Suprapubic skin (tissue), 4 donors: ENCODE results near the gene GABBR1.

Source experiments
- CTCF ChIP-seq, 2 donors: fragments of 200-600 bp in 1 of 2; fragments of 450-650 bp in 1 of 2; sonication (generic) in 1 of 2; IDR thresholded peaks; one replicate each; pipeline ENCODE4 v1.5.1; 2016 to 2019; ENCODE audit warnings: antibody characterized with exemption in 2 of 2, mild to moderate bottlenecking in 1 of 2, moderate library complexity in 1 of 2
- EP300 ChIP-seq: sonication (generic); formaldehyde crosslinking; IDR thresholded peaks from one replicate; pipeline ENCODE4 v1.6.1; 2017; ENCODE audit warnings: antibody characterized with exemption
- POLR2A ChIP-seq, 2 donors: fragments of 450-650 bp; IDR thresholded peaks; one replicate each; pipeline ENCODE4 v1.6.1; 2017; ENCODE audit warnings: antibody characterized with exemption in 2 of 2, mild to moderate bottlenecking in 2 of 2, moderate library complexity in 2 of 2
- POLR2AphosphoS5 ChIP-seq, 3 donors: sonication (generic); formaldehyde crosslinking; IDR thresholded peaks; one replicate each; pipeline ENCODE4 v1.6.1; 2017; ENCODE audit warnings: antibody characterized with exemption in 3 of 3

- TF ChIP-seq CTCF (IDR thresholded peaks at IDR 0.05): no peak
- TF ChIP-seq POLR2AphosphoS5 (IDR thresholded peaks at IDR 0.05): no peak
- no peak for TF ChIP-seq POLR2A (IDR thresholded peaks at IDR 0.05)
- no peak for TF ChIP-seq EP300
Observed at GRCh38 chr6:29517728-29518440, 115.1 kb downstream of the GABBR1 start.
